Measurements from ENCODE around the gene LSM10.
A peak's percentile ranks its signal among the peaks of the same experiment; 100 is the strongest.

LSM10 gene

DNA sequence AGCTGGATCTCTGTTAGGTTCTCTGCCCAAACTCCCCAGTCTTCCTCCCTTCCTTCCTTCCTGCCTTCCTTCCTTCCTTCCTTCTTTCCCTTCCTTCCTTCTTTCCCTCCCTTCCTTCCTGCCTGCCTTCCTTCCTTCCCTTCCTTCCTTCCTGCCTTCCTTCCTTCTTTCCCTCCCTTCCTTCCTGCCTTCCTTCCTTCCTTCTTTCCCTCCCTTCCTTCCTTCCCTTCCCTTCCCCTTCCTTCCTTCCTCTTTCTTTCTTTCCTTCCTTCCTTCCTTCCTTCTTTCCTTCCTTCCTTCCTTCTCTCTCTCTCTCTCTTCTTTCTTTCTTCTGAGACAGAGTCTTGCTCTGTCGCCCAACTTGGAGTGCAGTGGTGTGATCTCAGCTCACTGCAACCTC lies 8.7 kb upstream of the LSM10 start:
- DNase-seq: no peak

DNA sequence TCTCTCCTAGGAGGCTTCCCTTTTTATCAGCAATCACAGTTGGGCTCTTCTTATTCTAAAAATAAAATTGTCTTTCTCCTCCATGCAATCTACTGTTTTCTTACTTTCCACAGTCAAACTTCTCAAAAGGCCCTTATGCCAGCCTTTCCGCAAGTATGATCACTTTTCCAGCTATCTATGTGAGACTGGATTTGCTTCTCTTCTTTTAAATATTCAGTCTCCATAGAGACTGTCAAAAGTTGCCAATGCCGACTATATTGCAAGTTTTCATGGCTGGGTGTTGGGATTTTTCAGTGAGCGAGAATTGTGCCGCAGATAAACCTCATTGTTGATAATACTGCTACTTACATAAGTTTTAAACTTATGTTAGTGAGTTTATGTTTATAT lies 4.8 kb upstream of the LSM10 start:
- DNase-seq: no peak

DNA sequence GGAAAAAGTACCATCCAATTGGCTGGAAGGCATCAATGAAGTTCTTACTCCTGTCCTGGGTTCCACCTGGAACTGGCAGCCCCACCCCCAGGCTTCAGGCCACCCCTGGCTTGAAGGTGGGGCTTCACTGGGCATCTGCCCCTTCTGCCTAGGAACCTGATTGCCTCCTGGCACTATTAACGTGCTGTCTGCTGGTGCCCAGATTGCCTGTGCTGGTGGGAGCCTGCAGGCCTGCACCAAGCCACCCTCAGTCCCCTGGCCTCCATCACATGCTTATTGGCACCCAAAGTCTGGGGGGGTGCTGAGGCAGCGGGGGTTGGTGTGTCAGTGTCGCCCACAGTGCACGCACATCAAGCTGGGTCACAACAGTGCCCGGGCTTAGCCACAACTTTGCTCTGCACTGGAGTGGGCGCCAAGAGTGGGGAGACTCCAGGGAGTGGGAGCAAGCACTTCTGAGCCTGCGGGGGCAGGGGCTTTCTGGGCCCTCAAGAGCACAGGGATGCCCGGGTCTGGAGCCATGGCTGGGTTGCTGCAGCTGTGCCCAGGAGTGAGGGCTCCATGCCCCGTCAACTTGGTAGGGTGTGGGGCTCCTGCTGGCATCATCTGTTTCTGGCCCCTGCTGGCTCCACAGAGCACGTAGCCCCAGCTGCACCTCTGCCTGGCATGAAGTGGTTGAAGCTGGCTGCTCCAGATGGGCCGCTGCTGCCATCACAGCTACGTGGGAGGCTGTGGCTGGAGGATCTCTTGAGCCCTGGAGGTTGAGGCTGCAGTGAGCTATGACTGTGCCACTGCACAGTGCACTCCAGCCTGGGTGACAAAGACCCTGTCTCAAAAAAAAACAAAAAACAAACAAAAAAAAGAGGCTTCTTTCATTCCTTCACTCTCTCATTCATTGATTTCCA lies 4.1 kb upstream of the LSM10 start:
- DNase-seq: no peak

DNA sequence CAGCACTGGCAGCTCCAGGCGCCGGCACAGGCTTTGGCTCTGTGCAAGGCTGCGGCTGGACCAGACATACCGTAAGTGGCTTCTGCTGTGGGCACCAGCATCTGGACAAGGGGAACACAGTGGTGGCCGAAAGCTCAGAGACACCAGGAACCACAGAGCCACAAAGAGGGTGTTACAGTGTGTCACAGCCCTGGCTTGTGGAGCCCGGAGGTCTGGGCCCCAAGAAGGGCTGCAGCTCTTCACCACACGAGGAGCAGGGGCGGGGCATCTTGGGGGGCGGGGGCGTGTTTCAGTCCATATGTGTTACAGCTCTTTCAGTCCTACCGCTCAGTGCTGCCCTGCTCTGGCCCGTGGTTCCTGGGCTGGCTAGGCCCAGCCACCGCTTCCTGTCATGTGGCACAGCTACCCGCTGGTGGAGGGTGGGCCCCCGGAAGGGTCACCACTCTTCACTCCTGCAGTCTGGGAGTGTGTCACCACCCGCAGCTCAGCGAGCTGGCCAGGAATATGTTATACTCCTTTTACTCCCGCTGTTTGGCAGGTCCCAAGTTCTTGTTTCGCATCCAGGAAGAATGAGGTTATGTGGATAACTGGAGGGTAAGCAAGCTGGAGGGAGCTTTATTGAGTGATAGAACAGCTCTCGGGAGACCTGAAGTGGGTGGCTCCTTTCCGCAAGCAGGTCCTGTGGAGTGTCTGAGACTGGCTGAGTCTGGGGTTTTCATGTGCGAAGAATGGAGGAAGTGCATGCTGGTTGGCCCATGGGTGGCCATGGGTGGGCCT lies 3.3 kb upstream of the LSM10 start:
- DNase-seq: peak; percentile 16

DNA sequence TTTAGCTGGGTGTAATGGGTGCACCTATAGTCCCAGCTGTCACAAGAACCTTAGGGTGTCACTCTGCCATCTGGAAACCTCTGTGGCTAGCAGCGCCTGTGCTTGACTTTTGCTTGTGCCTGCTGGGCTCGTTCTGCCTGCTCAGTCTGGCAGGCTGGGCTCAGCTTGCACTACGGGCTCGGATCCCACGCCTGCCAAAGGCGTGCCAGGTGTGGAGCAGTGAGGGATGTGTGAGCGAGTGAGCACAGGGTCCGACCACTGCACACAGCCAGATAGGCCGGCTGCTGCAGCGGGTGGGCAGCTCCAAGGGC lies 2.8 kb upstream of the LSM10 start:
- no peak for DNase-seq

DNA sequence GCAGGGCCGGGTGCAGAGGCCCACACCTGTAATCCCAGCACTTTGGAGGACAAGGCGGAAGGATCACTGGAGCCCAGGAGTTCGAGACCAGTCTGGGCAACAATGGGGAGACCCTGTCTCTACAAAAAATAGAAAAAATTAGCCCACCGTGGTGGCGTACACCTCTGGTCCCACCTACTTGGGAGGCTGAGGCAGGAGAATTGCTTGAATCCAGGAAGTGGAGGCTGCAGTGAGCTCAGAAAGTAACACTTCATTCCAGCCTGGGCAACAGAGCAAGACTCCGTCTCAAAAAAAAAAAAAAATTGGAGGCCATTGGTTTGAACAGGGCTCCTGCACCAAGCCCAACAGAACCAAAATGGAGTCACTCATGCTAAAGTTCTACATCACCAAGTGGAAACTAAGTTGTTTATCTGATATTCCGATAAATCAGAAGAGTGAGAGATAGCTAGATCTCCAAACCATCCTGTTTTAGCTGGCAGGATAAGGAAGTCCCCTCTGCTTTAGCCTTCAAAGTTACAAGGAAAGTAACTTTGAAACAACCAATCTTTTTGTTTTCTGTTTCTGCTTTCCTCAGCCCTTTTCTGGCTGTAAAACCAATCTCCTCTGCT lies 766 bp upstream of the LSM10 start:
- DNase-seq: no peak

DNA sequence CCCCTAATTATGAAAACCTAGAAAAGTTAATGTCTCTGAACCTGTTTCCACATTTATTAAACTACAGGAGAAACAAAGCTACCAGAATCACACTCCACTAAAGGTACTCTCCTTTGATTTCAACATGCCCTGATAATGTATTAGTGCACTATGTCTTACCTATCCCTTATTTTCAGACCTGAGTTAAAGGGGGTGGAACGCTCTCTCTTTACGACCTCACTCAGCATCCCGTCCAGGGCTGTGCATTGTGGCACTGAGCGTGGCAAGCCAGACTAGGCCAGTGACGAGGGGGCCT lies 678 bp downstream of the LSM10 start:
- DNase-seq: no peak

DNA sequence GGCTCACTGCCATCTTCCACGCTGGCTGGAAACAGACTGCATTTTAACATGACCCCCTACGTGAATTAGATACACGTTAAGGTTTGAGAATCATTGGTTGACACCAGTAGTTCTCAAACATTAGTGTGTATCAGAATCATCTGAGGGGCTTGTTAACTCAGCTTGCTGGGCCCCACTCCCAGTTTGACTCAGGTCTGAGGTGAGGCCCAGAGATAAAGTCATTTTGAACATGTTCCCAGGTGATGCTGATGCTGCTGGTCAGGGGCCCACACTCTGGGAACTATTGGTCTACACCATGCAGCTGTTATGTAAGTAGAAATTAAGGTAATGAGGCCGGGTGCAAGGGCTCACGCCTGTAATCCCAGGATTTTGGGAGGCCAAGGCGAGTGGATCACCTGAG lies 1.3 kb downstream of the LSM10 start:
- no peak for DNase-seq

DNA sequence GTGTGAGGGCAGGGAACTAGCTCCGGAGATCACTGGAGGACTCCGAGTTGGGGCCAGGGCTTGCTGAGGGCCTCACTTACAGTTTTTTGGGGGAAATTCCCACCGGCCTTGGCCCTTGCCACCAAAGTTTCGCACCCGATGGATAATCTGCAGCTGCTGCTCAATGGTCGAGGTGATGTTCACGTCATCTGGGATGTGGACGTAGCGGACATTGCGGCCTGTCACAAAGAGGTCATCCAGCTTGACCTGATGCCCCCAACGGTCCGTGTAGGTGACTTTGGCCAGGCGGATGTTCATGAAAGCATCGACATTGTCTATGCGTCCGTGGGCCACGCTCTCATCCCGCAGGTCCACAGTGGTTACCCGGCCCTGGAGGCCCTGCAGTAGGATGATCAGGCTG lies 4.0 kb downstream of the LSM10 start:
- no peak for DNase-seq

DNA sequence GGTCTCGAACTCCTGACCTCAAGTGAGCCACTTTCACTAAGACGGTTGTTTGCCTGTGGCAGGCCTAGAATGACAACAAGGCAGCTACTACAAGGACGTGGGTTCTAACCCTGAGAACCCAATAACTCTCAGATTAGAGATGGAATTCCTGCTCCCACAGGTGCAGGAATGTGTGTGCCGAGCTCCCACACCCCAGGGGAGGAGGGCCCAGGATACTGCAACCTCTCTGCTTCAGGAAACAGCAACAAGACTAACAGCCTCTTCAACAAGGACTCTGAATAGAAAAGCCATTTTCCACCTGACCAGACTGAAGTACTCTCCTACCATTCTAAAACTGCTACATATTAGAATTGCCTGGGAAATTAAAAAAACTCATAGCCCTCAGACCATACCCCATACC lies 4.9 kb downstream of the LSM10 start:
- DNase-seq: no peak

DNA sequence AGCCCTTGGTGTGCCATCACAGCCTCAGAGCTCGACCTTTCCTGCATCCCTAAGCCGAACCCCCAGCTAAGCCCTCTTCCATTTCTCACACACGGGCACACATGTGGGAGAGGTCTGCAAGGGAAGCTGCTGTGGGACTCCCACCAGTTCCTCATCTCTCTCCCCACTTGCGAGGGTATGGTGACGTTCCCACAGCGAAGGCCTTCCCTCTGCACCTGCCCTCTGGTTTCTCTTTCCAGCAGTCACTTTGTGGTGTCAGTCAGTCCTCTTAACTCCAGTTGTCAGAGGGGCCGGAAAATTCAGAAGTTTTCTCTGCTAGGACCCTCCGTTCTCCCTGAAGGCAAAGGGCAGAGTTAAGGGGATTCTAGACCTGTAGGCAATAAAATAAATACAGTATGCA lies 6.4 kb downstream of the LSM10 start:
- no peak for DNase-seq

DNA sequence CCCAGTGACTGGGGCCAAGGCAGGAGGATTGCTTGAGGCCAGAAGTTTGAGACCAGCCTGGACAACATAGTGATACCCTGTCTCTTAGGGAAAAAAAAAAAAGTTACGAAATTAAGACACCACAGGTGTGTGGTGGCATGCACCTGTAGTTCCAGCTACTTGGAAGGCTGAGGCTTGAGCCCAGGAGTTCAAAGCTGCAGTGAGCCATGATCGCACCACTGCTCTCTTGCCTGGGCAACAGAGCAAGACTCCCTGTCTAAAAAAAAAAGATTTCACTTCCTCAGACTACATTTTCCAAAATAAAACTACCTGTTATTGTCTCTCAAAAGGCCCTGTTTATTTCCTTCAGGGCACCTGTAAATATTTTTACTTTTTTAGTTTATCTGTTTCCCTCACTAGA lies 7.3 kb downstream of the LSM10 start:
- DNase-seq: no peak

DNA sequence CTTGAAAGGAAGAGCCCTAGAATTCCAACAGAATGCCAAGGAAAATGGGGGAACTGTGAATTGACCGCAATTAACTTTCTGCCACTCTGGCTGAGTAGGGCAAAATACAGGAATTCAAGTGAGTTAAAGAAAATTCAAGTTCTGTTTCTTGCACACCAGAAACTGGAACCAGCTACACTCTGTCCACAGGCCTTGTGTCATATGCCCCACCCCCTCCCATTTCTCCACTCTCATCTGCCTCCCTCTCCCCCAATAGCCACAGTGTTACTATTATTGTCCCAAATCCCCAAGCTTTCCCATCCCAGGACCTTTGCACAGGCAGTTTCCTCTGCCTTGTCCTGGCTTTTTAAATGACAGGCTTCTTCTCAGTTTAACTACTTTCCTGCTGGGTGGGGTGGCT lies 7.7 kb downstream of the LSM10 start:
- DNase-seq: no peak

DNA sequence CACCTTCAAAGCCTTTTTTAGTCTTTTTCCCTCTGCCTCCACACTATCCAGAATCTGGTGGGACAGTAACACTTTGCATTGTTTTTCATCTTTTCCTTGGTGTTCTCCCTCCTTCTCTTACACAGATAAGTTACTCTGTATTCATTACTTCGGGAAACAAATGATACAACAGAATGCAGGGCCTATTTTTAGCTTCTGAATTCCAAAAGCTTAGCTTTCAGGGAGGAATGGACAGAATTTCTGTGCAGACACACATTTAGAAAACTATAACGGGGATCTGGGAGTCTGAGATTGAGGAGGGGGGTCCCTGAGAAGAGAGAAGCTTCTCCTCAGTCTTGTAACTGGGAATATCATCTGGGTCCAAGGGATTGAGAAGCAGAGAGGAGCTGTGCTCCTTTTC lies 8.4 kb downstream of the LSM10 start:
- no peak for DNase-seq

DNA sequence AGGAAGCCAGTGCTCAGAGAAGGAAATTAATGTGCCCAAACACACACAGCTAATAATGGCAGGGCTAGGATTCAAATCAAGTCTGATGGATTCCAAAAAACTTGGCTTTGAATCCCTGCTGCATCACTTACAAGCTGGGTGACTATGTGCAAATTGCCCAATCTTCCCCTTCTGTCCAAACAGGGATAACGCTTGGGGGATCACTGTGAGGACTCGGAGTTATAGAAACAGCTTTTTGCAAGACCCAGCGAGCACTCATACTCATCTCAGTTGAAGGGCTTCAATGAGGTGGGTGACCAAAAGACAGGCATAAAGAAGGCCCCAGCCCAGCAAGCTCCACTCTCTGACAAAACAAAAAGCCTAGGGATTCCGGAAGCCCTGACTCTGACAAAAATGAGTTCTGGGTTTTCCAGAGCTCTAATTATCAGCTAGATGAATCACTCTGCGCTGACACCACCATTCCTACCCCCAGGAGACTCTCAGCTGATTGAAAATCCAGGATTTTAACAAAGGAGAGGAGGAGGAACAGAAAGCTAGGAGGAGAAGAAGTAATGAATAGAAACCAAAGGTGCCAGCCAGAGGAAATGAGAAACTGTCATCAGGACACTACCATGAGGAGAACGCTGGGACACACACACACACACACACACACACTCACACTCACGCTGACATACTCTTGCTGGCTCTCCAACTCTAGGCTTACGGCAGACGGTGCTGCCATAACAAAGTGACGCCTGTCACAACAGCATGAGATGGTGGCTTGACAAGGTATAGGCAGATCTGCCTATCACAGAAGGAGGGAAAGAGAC lies 10.4 kb downstream of the LSM10 start:
- DNase-seq: no peak

DNA sequence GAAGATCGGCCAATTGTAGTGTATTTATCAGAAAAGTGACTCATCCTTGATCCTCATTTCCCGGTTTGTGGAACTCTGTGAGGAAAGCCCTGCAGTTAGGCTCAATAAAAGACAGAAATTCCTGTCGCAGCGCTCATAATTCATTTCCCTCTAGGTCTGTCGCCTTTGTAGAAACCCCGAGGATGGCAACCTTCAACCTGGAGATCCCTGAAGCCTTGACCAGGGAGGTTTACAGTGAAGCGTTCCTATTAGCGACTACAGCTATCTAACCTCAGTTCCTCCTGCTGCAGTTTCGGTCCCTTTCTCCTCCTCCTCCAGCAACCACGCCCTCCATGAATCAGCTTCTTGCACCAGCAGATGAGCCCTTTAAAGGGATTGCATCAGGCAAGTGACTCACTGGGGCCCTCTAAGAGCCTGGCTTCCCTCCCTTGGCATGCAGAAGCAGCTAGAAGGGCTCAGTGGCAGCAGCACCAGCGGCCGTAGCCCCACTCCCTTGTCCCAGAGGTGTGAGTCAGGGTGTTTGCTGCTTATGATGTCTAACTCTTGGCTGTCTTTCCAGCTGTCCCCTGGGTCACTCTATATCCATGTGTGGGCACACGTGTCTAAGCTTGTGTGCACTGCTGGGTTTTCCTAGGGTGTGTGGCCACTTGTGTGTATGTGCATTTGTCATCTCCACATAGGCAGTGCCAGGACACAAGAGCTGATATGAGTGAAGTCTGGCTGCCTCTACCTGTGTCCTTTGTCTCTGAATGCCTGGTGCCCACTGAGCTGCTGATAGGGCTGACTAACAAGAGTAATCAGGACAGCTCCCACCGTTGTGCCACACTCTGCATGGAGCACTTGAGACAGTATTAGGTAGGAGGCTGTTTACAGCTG lies 11.2 kb downstream of the LSM10 start:
- DNase-seq: peak; percentile 83

DNA sequence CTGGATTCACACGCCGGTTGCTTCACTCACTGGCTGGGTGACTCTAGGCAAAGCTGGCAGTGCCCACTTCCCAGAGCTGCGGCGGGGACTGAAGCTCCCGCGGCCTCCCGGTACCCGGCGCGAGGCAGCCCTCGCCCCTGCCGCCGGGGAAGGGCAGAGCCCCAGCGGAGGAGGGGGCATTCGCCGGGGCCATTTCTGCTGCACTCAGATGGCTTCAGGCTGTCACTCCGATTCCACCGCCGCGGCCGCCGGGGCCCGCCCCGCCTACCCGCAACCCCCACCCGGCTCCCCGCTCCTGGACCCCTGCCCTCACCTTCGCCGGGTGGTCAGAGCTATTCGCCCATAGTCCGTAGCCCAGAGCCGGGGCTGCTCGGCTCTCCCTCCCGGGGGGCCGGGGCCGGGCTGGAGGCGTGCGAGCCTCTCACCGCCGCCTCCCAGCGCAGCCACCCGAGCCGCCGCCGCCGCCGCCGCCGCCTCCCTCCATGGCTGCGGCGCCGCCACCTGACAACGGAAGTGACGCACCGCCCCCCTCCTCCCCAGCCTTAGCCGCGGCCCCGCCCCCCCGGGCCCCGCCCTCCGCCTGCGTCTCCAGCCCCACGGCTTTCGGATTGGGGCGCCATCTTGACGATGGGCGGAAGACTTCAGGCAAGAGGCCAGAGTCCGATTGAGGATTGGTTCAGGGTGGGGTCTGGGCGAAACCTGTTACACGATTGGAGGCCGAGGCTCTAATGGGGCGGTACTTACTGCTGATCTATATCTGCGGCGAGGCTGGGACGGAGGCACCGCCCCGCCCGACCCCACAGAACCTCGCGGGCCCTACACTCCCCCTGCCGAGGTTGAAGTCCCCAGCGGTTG lies 12.1 kb downstream of the LSM10 start, which contains the start of gene STK40:
Gene STK40 (minus strand): TSS at position 515 of the 855 bp plus-strand sequence. CDS start 24,592 bp downstream, outside the sequence.
- peak; percentile 97 for DNase-seq

DNA sequence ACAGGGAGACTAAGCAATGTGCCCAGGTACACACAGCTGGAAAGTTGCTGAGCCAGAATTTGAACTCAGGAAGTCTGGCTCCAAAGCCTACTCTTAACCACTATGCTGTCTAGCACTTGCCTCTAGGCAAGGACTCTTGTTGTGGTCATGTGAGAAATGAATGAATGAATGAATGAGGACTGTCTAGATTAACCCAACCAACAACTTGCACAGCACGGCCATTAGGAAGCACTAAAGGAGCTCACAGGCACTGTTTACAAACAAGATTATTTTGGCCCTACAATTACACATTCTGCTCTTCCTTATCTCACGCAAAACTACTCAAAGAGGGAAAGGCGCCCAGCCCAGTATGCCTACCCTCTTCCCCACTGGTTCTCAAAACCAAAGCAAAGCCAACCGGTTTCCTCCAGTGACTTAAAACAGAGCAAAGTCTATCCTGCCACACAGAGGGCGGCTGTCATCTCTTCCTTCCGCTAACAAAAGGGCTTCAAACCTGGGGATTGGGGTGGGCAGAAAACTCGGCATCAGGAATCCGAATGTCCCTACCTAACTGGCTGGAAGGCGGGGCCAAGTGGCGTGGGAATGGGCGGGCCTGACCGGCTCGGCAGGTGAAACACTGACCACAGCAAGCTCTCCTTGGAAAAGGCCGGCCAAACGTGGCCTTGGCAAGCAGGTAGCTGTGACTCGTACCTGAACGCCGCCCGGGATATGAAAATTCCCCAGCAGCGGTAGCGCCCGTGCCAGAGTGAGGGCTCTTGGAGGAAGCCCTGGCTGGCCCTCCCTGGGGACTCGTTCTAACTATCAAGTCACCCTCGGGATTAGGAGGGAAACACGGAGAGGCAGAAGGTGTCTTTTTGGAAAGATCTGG lies 12.9 kb downstream of the LSM10 start:
- DNase-seq: no peak

DNA sequence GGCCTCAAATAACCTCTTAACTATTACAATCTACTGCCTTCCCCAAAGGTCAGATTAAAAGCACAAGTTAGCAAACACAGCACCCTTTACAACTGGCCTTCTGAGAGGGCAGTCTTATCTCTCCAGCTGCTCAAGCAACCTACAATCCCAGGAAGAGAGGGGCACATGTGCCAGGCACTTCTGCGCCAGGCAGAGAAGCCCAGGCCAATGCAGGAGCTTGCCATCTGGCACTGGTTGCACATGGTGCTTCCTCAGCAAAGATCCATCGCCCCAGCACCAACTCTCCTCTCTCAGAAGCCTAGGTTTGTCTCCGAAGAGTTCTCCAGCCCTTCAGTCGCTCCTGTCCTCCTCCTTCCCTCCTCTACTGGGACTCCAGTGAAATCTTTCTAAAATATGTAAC lies 14.5 kb downstream of the LSM10 start:
- no peak for DNase-seq

DNA sequence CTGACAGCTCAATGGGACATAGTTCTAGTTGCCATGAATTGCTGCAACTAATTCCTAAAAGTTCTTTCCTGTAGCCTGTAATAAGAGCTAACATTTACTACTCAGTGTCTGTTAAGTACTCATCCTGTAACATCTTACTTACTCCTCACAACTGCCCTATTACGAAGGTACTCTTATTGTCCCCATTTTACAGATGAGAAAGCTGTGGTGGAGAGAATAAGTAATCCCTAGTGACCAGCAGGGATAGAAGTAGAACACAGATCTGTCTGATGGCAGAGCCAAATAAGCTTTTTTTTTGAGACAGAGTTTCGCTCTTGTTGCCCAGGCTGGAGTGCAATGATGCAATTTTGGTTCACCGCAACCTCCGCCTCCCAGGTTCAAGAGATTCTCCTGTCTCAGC lies 15.0 kb downstream of the LSM10 start:
- no peak for DNase-seq

Measured in activated CD4-positive, alpha-beta T cell treated with anti-CD3 and anti-CD28 coated beads for 1 hour (primary cell).